A549 (cell line): ENCODE results near the gene GLIS1.

ENCODE experiments used
- JUN ChIP-seq, 2 experiments: fragments of >200 bp; sonication (Bioruptor Twin); formaldehyde crosslinking; IDR thresholded peaks; 2 replicates in 1 of 2; 3 replicates in 1 of 2; pipeline ENCODE4 v1.6.1; 2016 to 2017
- PHF8 ChIP-seq: fragments of 200-600 bp; sonication (generic); IDR thresholded peaks from 2 replicates; pipeline ENCODE4 v1.6.1; 2016; ENCODE audit warnings: low read depth, mild to moderate bottlenecking, antibody characterized with exemption, moderate library complexity, borderline replicate concordance
- TF ChIP-seq, protein P1 (sequence below): fragments of >200 bp; sonication (Bioruptor Twin); formaldehyde crosslinking; IDR thresholded peaks from 3 replicates; pipeline ENCODE4 v1.5.1; 2016
- TF ChIP-seq, protein P2 (sequence below): fragments of 200-600 bp; sonication (generic); IDR thresholded peaks from 2 replicates; pipeline ENCODE4 v1.6.1; 2016; ENCODE audit warnings: antibody characterized with exemption, mild to moderate bottlenecking, moderate library complexity

DNA sequence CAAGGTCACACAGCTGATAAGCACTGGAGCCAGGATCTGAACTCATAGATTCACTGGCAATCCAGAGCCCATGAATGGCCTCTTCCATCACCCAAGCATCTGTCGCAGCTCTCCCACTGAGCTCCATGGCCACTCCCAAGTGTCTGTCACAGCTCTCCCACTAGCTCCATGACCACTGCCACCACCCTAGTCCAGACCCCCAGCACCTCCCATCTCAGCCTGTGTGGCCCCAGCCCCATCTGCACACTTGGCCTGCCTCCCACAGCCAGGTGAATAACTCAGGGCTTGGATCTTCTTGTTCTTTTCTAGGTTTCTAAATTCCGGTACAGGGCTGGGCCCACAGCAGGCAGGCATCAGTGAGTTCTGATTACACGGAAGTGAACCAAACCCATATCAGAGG, 76.0 kb downstream of the GLIS1 start:
- TF ChIP-seq, protein P1, sequence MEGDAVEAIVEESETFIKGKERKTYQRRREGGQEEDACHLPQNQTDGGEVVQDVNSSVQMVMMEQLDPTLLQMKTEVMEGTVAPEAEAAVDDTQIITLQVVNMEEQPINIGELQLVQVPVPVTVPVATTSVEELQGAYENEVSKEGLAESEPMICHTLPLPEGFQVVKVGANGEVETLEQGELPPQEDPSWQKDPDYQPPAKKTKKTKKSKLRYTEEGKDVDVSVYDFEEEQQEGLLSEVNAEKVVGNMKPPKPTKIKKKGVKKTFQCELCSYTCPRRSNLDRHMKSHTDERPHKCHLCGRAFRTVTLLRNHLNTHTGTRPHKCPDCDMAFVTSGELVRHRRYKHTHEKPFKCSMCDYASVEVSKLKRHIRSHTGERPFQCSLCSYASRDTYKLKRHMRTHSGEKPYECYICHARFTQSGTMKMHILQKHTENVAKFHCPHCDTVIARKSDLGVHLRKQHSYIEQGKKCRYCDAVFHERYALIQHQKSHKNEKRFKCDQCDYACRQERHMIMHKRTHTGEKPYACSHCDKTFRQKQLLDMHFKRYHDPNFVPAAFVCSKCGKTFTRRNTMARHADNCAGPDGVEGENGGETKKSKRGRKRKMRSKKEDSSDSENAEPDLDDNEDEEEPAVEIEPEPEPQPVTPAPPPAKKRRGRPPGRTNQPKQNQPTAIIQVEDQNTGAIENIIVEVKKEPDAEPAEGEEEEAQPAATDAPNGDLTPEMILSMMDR: no peak
- TF ChIP-seq PHF8 (no peak), JUN (IDR thresholded peaks at IDR 0.05) (no peak)
- TF ChIP-seq, protein P2, sequence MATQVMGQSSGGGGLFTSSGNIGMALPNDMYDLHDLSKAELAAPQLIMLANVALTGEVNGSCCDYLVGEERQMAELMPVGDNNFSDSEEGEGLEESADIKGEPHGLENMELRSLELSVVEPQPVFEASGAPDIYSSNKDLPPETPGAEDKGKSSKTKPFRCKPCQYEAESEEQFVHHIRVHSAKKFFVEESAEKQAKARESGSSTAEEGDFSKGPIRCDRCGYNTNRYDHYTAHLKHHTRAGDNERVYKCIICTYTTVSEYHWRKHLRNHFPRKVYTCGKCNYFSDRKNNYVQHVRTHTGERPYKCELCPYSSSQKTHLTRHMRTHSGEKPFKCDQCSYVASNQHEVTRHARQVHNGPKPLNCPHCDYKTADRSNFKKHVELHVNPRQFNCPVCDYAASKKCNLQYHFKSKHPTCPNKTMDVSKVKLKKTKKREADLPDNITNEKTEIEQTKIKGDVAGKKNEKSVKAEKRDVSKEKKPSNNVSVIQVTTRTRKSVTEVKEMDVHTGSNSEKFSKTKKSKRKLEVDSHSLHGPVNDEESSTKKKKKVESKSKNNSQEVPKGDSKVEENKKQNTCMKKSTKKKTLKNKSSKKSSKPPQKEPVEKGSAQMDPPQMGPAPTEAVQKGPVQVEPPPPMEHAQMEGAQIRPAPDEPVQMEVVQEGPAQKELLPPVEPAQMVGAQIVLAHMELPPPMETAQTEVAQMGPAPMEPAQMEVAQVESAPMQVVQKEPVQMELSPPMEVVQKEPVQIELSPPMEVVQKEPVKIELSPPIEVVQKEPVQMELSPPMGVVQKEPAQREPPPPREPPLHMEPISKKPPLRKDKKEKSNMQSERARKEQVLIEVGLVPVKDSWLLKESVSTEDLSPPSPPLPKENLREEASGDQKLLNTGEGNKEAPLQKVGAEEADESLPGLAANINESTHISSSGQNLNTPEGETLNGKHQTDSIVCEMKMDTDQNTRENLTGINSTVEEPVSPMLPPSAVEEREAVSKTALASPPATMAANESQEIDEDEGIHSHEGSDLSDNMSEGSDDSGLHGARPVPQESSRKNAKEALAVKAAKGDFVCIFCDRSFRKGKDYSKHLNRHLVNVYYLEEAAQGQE: no peak
